C4-2B (cell line): ENCODE measurements around the gene G6PD.

Source experiments
- CTCF ChIP-seq: fragments of 450-650 bp; conservative IDR thresholded peaks from 2 replicates; pipeline ENCODE4 v1.5.1; 2017; ENCODE audit warnings: mild to moderate bottlenecking
- ZFX ChIP-seq: fragments of 450-650 bp; IDR thresholded peaks from 2 replicates; pipeline ENCODE4 v1.6.1; 2017

- TF ChIP-seq CTCF (no peak), ZFX (no peak)
These were observed 5.1 kb downstream of the G6PD start for GRCh38 chrX:154541589-154541895.
